Erythroblast (primary cell): ENCODE data around the gene SOX5.

ENCODE experiments used
- GATA1 ChIP-seq: IDR thresholded peaks from 2 replicates; pipeline ENCODE4 v1.6.1; 2011; ENCODE audit warnings: low read depth, mild to moderate bottlenecking, control low read depth, low read length, moderate library complexity
- POLR2A ChIP-seq: IDR thresholded peaks from 2 replicates; pipeline ENCODE4 v1.6.1; 2011; ENCODE audit warnings: mild to moderate bottlenecking, low read length

DNA sequence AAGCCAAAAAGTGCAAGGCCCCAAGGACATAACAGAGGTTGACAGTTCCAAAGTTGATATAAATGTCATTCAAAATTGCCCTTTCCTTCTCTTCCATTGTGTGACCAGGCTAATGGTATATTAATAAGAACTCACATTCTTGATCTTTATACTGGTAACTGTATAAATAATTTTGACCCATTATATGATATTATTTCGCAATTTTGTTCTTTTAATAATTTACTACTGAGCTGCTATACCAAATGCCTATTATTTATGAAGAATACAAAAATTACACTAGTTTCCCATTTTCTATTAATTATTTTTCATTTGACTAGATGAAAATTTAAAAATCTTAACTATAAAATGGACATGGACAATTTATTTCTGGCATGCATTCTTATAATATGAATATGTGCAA is 370.2 kb downstream of the SOX5 start:
- TF ChIP-seq POLR2A: no peak
- no peak for TF ChIP-seq GATA1
